ENCODE data around the gene LMOD3. TPM values are rescaled to one million over a fixed set of nuclear protein-coding genes. Genes with fewer than 3 reads are reported as not detected.

LMOD3 gene
- polyA plus RNA-seq, 1 donor (not counting 4 experiments of a cell fraction or from before 2014, with no cell fraction given): not detected

DNA sequence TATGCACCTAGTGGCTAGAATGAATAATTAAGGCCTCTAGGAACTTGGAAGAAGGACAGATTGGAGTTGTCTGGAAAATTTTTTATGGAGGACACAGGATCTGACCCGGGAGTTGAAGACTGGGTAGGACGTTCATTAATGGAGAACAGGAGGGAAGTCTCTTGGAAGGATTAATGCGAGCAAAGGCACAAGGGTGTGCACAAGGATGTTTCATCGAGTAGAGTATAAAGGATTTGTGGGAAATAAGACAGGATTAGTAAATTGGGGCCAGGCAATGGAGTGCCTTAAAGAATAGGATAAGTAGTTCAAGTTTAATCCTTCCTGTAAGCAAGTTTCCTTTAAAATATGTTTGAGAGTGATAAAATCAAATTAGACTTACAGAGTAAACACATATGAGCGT lies 14.6 kb downstream of the LMOD3 start:
- Histone ChIP-seq H3K9me3 (ENCODE audit: control insufficient read depth, low read depth, low read length) (no peaks in the 10 kb centered on the region), H3K4me1 (ENCODE audit: control insufficient read depth, extremely low read depth, insufficient read depth, low read length) (no peaks in the 10 kb centered on the region), H3K9me1 (ENCODE audit: control insufficient read depth, extremely low read depth, insufficient read depth, low read length) (no peaks in the 10 kb centered on the region), H3K27ac (ENCODE audit: control insufficient read depth, insufficient read depth, low read length) (no peak overlapping the region), H3K4me2 (ENCODE audit: control insufficient read depth, extremely low read depth, insufficient read depth, low read depth, low read length) (no peak overlapping the region), H2AFZ (ENCODE audit: control insufficient read depth, low read length) (no peak overlapping the region), H3K9ac (ENCODE audit: control insufficient read depth, extremely low read depth, insufficient read depth, low read length) (no peak overlapping the region), H3K27me3 (ENCODE audit: control insufficient read depth, extremely low read depth, insufficient read depth, low read length) (no peaks in the 10 kb centered on the region), H4K20me1 (ENCODE audit: control insufficient read depth, extremely low read depth, insufficient read depth, low read length) (no peaks in the 10 kb centered on the region), H3K36me3 (ENCODE audit: control insufficient read depth in 2 of 2, extremely low read depth in 1 of 2, insufficient read depth in 2 of 2, low read length in 2 of 2) (peaks cover 4 to 13% of the 10 kb centered on the region in 2 experiments), H3K79me2 (ENCODE audit: control insufficient read depth, insufficient read depth, low read length) (no peaks in the 10 kb centered on the region), H3K4me3 (ENCODE audit: control insufficient read depth in 2 of 3, extremely low read depth in 1 of 3, insufficient read depth in 2 of 3, low read depth in 1 of 3, low read length in 3 of 3) (no peak overlapping the region)
- no peak for DNase-seq (ENCODE audit: low read depth, low spot score)
- TF ChIP-seq, protein P1, sequence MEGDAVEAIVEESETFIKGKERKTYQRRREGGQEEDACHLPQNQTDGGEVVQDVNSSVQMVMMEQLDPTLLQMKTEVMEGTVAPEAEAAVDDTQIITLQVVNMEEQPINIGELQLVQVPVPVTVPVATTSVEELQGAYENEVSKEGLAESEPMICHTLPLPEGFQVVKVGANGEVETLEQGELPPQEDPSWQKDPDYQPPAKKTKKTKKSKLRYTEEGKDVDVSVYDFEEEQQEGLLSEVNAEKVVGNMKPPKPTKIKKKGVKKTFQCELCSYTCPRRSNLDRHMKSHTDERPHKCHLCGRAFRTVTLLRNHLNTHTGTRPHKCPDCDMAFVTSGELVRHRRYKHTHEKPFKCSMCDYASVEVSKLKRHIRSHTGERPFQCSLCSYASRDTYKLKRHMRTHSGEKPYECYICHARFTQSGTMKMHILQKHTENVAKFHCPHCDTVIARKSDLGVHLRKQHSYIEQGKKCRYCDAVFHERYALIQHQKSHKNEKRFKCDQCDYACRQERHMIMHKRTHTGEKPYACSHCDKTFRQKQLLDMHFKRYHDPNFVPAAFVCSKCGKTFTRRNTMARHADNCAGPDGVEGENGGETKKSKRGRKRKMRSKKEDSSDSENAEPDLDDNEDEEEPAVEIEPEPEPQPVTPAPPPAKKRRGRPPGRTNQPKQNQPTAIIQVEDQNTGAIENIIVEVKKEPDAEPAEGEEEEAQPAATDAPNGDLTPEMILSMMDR (optimal IDR thresholded peaks at IDR 0.05 in 1 of 3, IDR thresholded peaks at IDR 0.05 in 1 of 3, conservative IDR thresholded peaks at IDR 0.05 in 1 of 3; ENCODE audit: extremely low read depth in 1 of 3, insufficient read depth in 2 of 3, low read length in 3 of 3): no peak
- no peak for TF ChIP-seq EZH2 (IDR thresholded peaks at IDR 0.05; ENCODE audit: low read length)
- no peak for FAIRE-seq
- dilution Hi-C loops (cut with MboI; ENCODE audit: extremely low pct_ligation_motif_present, low sequenced_read_pairs): no loop called here

DNA sequence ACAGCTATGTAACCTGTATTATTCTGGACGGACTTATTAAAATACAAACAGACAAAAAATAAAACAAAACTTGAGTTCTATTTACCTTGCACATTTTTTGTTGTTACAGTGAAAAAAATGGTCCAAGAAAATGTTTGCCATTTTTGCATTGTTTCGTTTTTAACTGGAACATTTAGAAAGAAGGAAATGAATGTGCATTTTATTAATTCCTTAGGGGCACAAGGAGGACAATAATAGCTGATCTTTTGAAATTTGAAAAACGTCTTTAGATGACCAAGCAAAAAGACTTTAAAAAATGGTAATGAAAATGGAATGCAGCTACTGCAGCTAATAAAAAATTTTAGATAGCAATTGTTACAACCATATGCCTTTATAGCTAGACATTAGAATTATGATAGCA lies 17.1 kb downstream of the LMOD3 start:
- H3K4me1 ChIP-seq (ENCODE audit: control insufficient read depth, extremely low read depth, insufficient read depth, low read length): no peaks in the 10 kb centered on the region
- dilution Hi-C loops (cut with MboI; ENCODE audit: extremely low pct_ligation_motif_present, low sequenced_read_pairs): no loop called here
- FAIRE-seq (no peak), DNase-seq (ENCODE audit: low read depth, low spot score) (no peak)
- H3K9ac ChIP-seq (ENCODE audit: control insufficient read depth, extremely low read depth, insufficient read depth, low read length): no peak overlapping the region
- H3K27ac ChIP-seq (ENCODE audit: control insufficient read depth, insufficient read depth, low read length): no peak overlapping the region
- no peak overlapping the region for H3K4me2 ChIP-seq (ENCODE audit: control insufficient read depth, extremely low read depth, insufficient read depth, low read depth, low read length)
- no peaks in the 10 kb centered on the region for H3K9me3 ChIP-seq (ENCODE audit: control insufficient read depth, low read depth, low read length)
- H4K20me1 ChIP-seq (ENCODE audit: control insufficient read depth, extremely low read depth, insufficient read depth, low read length): no peaks in the 10 kb centered on the region
- H3K27me3 ChIP-seq (ENCODE audit: control insufficient read depth, extremely low read depth, insufficient read depth, low read length): no peaks in the 10 kb centered on the region
- no peaks in the 10 kb centered on the region for H3K79me2 ChIP-seq (ENCODE audit: control insufficient read depth, insufficient read depth, low read length)
- H2AFZ ChIP-seq (ENCODE audit: control insufficient read depth, low read length): no peak overlapping the region
- no peak for TF ChIP-seq EZH2 (IDR thresholded peaks at IDR 0.05; ENCODE audit: low read length)
- TF ChIP-seq, protein P1 (optimal IDR thresholded peaks at IDR 0.05 in 1 of 3, IDR thresholded peaks at IDR 0.05 in 1 of 3, conservative IDR thresholded peaks at IDR 0.05 in 1 of 3; ENCODE audit: extremely low read depth in 1 of 3, insufficient read depth in 2 of 3, low read length in 3 of 3): no peak
- no peak overlapping the region for H3K4me3 ChIP-seq (ENCODE audit: control insufficient read depth in 2 of 3, extremely low read depth in 1 of 3, insufficient read depth in 2 of 3, low read depth in 1 of 3, low read length in 3 of 3)
- peaks cover 4 to 18% of the 10 kb centered on the region in 2 experiments for H3K36me3 ChIP-seq (ENCODE audit: control insufficient read depth in 2 of 2, extremely low read depth in 1 of 2, insufficient read depth in 2 of 2, low read length in 2 of 2)
- no peaks in the 10 kb centered on the region for H3K9me1 ChIP-seq (ENCODE audit: control insufficient read depth, extremely low read depth, insufficient read depth, low read length)
